Parietal lobe (tissue), 1 donor: ENCODE measurements around the gene PGR. TPM values are rescaled to one million over a fixed set of nuclear protein-coding genes. Genes with fewer than 3 reads are reported as not detected.

Experiments used
- total RNA-seq: library from RNA; depleted of rRNA; stranded (reverse); fragments of >200 nt; gene quantifications from one replicate; pipeline ENCODE4 v1.2.3, GENCODE V29; 2014

The PGR gene
- not detected for total RNA-seq

DNA sequence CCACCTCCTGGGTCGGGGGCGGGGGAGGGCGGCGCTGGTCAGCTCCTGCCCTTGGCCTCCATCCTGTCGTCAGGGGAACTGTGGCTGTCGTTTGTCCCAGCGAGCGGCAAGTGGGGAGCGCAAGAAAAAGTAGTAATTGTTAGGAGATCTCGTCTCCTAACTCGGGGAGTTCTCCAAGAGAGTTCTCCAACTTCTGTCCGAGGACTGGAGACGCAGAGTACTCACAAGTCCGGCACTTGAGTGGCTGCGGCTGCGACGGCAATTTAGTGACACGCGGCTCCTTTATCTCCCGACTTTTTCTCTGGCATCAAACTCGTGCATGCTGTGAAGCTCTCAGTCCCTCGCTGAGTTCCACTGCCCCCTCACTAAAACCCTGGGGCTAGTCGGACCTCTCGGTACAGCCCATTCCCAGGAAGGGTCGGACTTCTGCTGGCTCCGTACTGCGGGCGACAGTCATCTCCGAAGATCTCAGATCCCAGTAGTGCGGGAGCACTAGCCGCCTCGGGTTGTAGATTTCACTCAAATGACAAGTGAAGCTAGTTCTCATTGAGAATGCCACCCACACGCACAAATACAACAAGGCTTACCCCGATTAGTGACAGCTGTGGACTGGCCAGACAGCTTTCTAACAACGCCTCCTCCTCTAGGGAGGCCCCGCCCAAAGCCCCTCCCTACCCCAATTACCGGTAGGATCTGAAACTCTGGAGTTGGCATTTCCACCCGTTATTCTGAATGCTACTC is at the start of gene PGR:
TSS of gene PGR (minus strand) at position 611 of the 741 bp plus-strand sequence. CDS start 743 bp downstream, outside the sequence.

